Spleen (tissue), 11 donors: ENCODE measurements around the gene PAK4. TPM values are rescaled to one million over a fixed set of nuclear protein-coding genes. Genes with fewer than 3 reads are reported as not detected.

Experiments used
- DNase-seq: peaks from one replicate; pipeline ENCODE4 v3.0.0-alpha.2; 2020
- H3K27ac ChIP-seq, 8 donors: fragments of 200-600 bp; sonication (generic) in 7 of 8; 1 replicate in 4 of 8; 2 replicates in 4 of 8; pipeline versions ENCODE4 v1.5.0 to v1.8.0; 2016 to 2021; ENCODE audit warnings: inconsistent platforms in 4 of 8, mild to moderate bottlenecking in 4 of 8, moderate library complexity in 1 of 8
- H3K27me3 ChIP-seq, 7 donors: fragments of 200-600 bp; sonication (generic) in 6 of 7; replicated peaks in 1 of 7; 1 replicate in 4 of 7; 2 replicates in 3 of 7; pipeline versions ENCODE4 v1.5.0 to v1.8.0; 2016 to 2021; ENCODE audit warnings: inconsistent platforms in 3 of 7, mild to moderate bottlenecking in 1 of 7
- H3K36me3 ChIP-seq, 6 donors: fragments of 200-600 bp; sonication (generic) in 5 of 6; 1 replicate in 4 of 6; 2 replicates in 2 of 6; pipeline versions ENCODE4 v1.5.0 to v1.8.0; 2016 to 2021; ENCODE audit warnings: inconsistent platforms in 2 of 6
- H3K4me1 ChIP-seq, 6 donors: fragments of 200-600 bp; sonication (generic) in 5 of 6; 1 replicate in 3 of 6; 2 replicates in 3 of 6; pipeline versions ENCODE4 v1.5.0 to v1.8.0; 2016 to 2021; ENCODE audit warnings: inconsistent platforms in 3 of 6
- H3K4me3 ChIP-seq, 8 donors: fragments of 200-600 bp; sonication (generic) in 7 of 8; 1 replicate in 4 of 8; 2 replicates in 4 of 8; pipeline versions ENCODE4 v1.5.0 to v1.8.0; 2016 to 2021; ENCODE audit warnings: inconsistent platforms in 4 of 8, mild to moderate bottlenecking in 4 of 8, moderate library complexity in 2 of 8
- H3K9me3 ChIP-seq, 8 donors: fragments of 200-600 bp; sonication (generic) in 7 of 8; 1 replicate in 4 of 8; 2 replicates in 4 of 8; pipeline versions ENCODE4 v1.5.0 to v1.8.0; 2016 to 2021; ENCODE audit warnings: inconsistent platforms in 4 of 8
- CTCF ChIP-seq, 11 experiments: fragments of 200-600 bp in 7 of 11; fragments of 450-650 bp in 4 of 11; sonication (generic) in 4 of 11; IDR thresholded peaks in 8 of 11; conservative IDR thresholded peaks in 3 of 11; 1 replicate in 7 of 11; 2 replicates in 4 of 11; pipeline versions ENCODE4 v1.4.0 to v1.8.0; 2016 to 2021; ENCODE audit warnings: antibody characterized with exemption in 11 of 11, inconsistent platforms in 4 of 11, mild to moderate bottlenecking in 1 of 11
- POLR2A ChIP-seq, 3 donors: fragments of 450-650 bp; IDR thresholded peaks; one replicate each; pipeline ENCODE4 v1.5.1; 2017; ENCODE audit warnings: antibody characterized with exemption in 3 of 3, mild to moderate bottlenecking in 1 of 3
- POLR2AphosphoS5 ChIP-seq, 3 donors: sonication (generic); formaldehyde crosslinking; IDR thresholded peaks; one replicate each; pipeline ENCODE4 v1.5.1; 2017; ENCODE audit warnings: antibody characterized with exemption in 3 of 3
- WGBS, 5 donors: extraction: QIAGEN DNeasy Blood & Tissue Kit in 3 of 5; methylation state at CpG; one replicate each; pipeline versions ENCODE4 v1.1.5 to v1.1.7; 2013 to 2018; 5-methylcytosine and 5-hydroxymethylcytosine counted together
- intact Hi-C: fragments of 100-400 bp; cut with DNase I; formaldehyde crosslinking; loops from one replicate; pipeline ENCODE4 v1.15.0; 2023; ENCODE audit warnings: low total_unique reads
- polyA plus RNA-seq, 3 donors: library from polyadenylated mRNA; stranded (reverse); fragments of 200-250 nt; gene quantifications; one replicate each; pipeline ENCODE4 v1.2.1, GENCODE V29; 2013
- total RNA-seq, 7 donors: library from RNA; depleted of rRNA in 3 of 7; stranded (reverse); fragments of >200 nt in 3 of 7; fragmentation: NEBNext Ultra II Directional in 4 of 7; extraction: Animal tissue kit (Norgen Biotek cat#: 25700) in 4 of 7; gene quantifications; one replicate each; pipeline versions ENCODE4 v1.1.0 to v1.2.1, GENCODE V29; 2016 to 2021
- donor health status: healthy with polysubstance abuse.
- donor health status: DM: no; HTN: no; CAD: no; lungs with moderate emphysema.
- donor health status: DM: no; HTN: no; CAD: no.
- donor health status: Bipolar disorder and iron deficiency.
- donor health status: healthy.
- donor health status: DM: no; HTN: no; CAD: no.
- donor health status: DM: yes; HTN: yes; CAD: no.

Gene PAK4
- total and polyA plus RNA-seq, 10 donors: 5.2 to 27.8 (median 14.7) TPM

- DNase-seq: no peak
- Histone ChIP-seq H3K4me3 (no peak overlapping the region), H3K36me3 (no peaks in the 10 kb centered on the region), H3K27ac (no peak overlapping the region), H3K27me3 (no peaks in the 10 kb centered on the region), H3K4me1 (peaks cover under 1 to 82% (median 24%) of the 10 kb centered on the region in 6 donors), H3K9me3 (no peaks in the 10 kb centered on the region)
- WGBS, 5 donors: 85 to 93% (median 90%) methylated on average over 19 to 20 of the region's 20 CpGs
- intact Hi-C loops: no loop called here
- TF ChIP-seq CTCF (IDR thresholded peaks at IDR 0.05 in 8 of 11, conservative IDR thresholded peaks at IDR 0.05 in 3 of 11) (no peak), POLR2AphosphoS5 (IDR thresholded peaks at IDR 0.05) (no peak), POLR2A (IDR thresholded peaks at IDR 0.05) (no peak)
Measured at GRCh38 chr19:39138221-39139211, 12.9 kb downstream of the PAK4 start.

DNA sequence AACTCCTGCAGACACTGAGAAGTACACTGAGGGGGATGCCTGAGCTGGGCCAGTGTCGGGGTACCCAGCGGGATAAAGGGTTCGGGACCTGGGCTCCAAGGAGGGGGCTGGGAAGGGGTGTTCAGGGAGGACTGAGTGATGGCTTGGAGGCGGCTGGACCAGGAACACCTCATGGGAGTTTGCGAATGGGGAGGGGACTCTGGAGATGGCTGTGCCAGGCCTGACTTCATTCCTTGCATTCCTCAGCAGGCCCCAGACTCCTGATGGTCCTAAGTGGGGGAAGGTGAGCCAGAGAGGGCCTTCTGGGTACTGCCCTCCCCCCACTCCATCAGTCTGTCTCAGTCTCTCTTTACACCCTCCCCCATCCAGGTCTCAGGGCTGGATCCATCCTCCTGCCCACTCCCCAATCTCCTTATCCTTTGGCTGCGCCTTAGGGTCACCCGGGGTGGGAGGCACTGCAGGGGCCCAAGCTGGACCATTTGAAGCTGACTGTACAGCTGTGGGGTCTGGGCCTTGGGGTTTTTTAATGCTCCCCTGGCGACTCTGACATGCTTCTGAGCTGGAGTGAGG is 13.8 kb downstream of the PAK4 start:
- 85 to 91% (median 88%) methylated on average over 8 of the region's 8 CpGs for WGBS, 5 donors
- peaks cover 0 to 81% (median 21%) of the 10 kb centered on the region in 6 donors for H3K4me1 ChIP-seq

DNA sequence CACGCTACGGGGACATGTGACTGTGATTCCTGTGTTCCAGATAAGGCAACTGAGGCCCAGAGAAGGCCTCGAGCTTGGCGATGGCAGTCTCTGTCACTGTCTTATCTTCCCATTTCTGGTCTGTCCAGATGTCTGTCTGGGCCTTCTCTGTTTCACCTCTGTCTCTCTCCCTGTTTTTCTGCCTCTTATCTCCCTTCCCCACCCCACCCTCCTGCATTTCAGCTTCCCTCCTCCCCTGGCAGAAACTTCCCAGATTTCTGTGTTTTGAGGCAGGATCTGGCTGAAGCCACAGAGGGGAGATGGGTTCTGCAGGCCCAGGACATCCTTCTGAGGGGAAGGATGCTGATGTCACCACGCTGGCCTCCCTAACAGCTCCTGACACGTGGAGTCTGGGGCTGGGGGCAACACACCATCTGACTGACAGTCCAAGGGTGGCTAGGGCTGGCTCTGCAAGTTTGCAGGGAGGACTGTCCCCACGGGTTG is 14.4 kb downstream of the PAK4 start:
- no peaks in the 10 kb centered on the region for H3K27me3 ChIP-seq
- peaks cover 3 to 81% (median 25%) of the 10 kb centered on the region in 6 donors for H3K4me1 ChIP-seq
- no peak overlapping the region for H3K4me3 ChIP-seq
- no peak for TF ChIP-seq CTCF (IDR thresholded peaks at IDR 0.05 in 8 of 11, conservative IDR thresholded peaks at IDR 0.05 in 3 of 11)
- TF ChIP-seq POLR2A (IDR thresholded peaks at IDR 0.05): no peak
- no peak for DNase-seq
- no peaks in the 10 kb centered on the region for H3K36me3 ChIP-seq
- intact Hi-C loops: no loop called here
- no peaks in the 10 kb centered on the region for H3K9me3 ChIP-seq
- 49 to 77% (median 65%) methylated on average over 7 of the region's 7 CpGs for WGBS, 5 donors
- H3K27ac ChIP-seq: peak overlapping the region in 1 of 8 donors; percentile 8

More for the DNA sequence above, 13.8 kb downstream of the PAK4 start:
- Histone ChIP-seq H3K27ac (no peak overlapping the region), H3K4me3 (no peak overlapping the region), H3K9me3 (no peaks in the 10 kb centered on the region), H3K36me3 (no peaks in the 10 kb centered on the region), H3K27me3 (no peaks in the 10 kb centered on the region)
- no peak for TF ChIP-seq POLR2A (IDR thresholded peaks at IDR 0.05)
- no peak for TF ChIP-seq CTCF (IDR thresholded peaks at IDR 0.05 in 8 of 11, conservative IDR thresholded peaks at IDR 0.05 in 3 of 11)
- no peak for DNase-seq
- intact Hi-C loops: no loop called here

DNA sequence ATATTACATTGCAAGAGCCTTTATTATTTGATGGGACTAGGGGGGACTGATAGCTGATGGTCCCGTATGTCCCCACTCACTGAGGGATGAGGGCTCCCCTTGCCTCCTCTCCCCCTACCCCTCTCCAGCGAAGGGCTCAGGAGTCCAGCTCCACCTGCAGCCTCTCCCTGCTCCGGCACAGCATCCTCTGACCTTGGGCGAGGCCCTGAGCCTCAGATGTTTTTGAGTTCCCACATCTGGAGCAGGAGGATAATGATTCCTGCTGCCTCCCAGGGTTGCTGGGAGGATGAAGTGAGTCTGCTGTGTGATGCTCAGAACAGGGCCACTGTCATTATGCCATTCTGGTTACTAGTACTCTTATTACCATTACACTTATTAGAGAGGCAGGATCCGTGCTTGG is 15.0 kb downstream of the PAK4 start:
- no peaks in the 10 kb centered on the region for H3K27me3 ChIP-seq
- no peak overlapping the region for H3K4me3 ChIP-seq
- no peaks in the 10 kb centered on the region for H3K36me3 ChIP-seq
- no peak for DNase-seq
- peak overlapping the region in 1 of 8 donors; percentile 8 for H3K27ac ChIP-seq
- 66 to 100% (median 82%) methylated on average over 3 to 5 of the region's 5 CpGs for WGBS, 5 donors
- H3K9me3 ChIP-seq: no peaks in the 10 kb centered on the region
- intact Hi-C loops: no loop called here
- peaks cover 9 to 84% (median 30%) of the 10 kb centered on the region in 6 donors for H3K4me1 ChIP-seq
- TF ChIP-seq POLR2AphosphoS5 (IDR thresholded peaks at IDR 0.05) (no peak), POLR2A (IDR thresholded peaks at IDR 0.05) (no peak), CTCF (IDR thresholded peaks at IDR 0.05 in 8 of 11, conservative IDR thresholded peaks at IDR 0.05 in 3 of 11) (no peak)
